HepG2 (cell line): ENCODE data around the gene JPH3. TPM values are rescaled to one million over a fixed set of nuclear protein-coding genes. Genes with fewer than 3 reads are reported as not detected.

Source experiments
- ATAC-seq: fragments of 200-7000 bp; cut with Tn5 transposase; 3 replicates; pipeline ENCODE4 v1.9.1; 2020; ENCODE audit warnings: mild to moderate bottlenecking, moderate library complexity
- BruUV-seq: library from RNA; stranded (reverse); fragments of 400-500 nt; replicated peaks from 2 replicates; lab custom pipeline; 2021; lab: Mats Ljungman, UMichigan
- CTCF ChIA-PET: fragments of 300-600 bp; formaldehyde crosslinking; extraction: SDS; loops from one replicate; lab custom pipeline; 2021; ENCODE audit warnings: low total read pairs, inconsistent platforms, low intra/inter-chr PET ratio; lab: Yijun Ruan, JAX
- POLR2A ChIA-PET: fragments of 350-600 bp; sonication (Branson Sonifier 250); formaldehyde crosslinking; loops from one replicate; lab custom pipeline; 2020; ENCODE audit warnings: antibody characterized with exemption, inconsistent platforms; lab: Yijun Ruan, JAX
- DNase-seq: peaks from one replicate; pipeline ENCODE4 v3.0.0-alpha.2; 2015; ENCODE audit warnings: low spot score
- FAIRE-seq: peaks from 3 replicates; lab custom pipeline; 2011; peaks lifted over from hg19 to GRCh38; lab: Jason Lieb, UNC
- H2AFZ ChIP-seq: one replicate; pipeline ENCODE4 v1.6.1; 2011; ENCODE audit warnings: low read length, inconsistent platforms
- H3K27ac ChIP-seq: fragments of 300-600 bp; 3 replicates; pipeline ENCODE4 v1.8.0; 2011; ENCODE audit warnings: mixed run types, mild to moderate bottlenecking, mixed read lengths, low read length, inconsistent platforms; ENCODE audit not compliant: insufficient read depth; ENCODE audit errors: extremely low read length
- H3K27me3 ChIP-seq, 2 experiments: fragments of 200-600 bp in 1 of 2; 2 replicates in 1 of 2; 3 replicates in 1 of 2; pipeline versions ENCODE4 v1.6.0 to v1.8.0; 2011; ENCODE audit warnings: low read length in 2 of 2, mild to moderate bottlenecking in 2 of 2, moderate library complexity in 2 of 2, inconsistent platforms in 1 of 2; ENCODE audit not compliant: insufficient read depth in 2 of 2, control insufficient read depth in 1 of 2
- H3K36me3 ChIP-seq, 2 experiments: fragments of 200-600 bp in 1 of 2; replicated peaks in 1 of 2; 2 replicates in 1 of 2; 3 replicates in 1 of 2; pipeline versions ENCODE4 v1.5.1 to v1.8.0; 2011; ENCODE audit warnings: low read length in 2 of 2, inconsistent platforms in 1 of 2; ENCODE audit not compliant: insufficient read depth in 2 of 2, control insufficient read depth in 1 of 2
- H3K4me1 ChIP-seq: 2 replicates; pipeline ENCODE4 v1.5.1; 2012; ENCODE audit warnings: low read length, inconsistent platforms; ENCODE audit not compliant: insufficient read depth
- H3K4me2 ChIP-seq: 2 replicates; pipeline ENCODE4 v1.6.0; 2011; ENCODE audit warnings: low read depth, low read length, inconsistent platforms
- H3K4me3 ChIP-seq, 3 experiments: fragments of 200-600 bp in 1 of 3; sonication (generic), shearing (Covaris generic) in 1 of 3; replicated peaks in 1 of 3; 2 replicates each; pipeline ENCODE4 v1.5.1; 2011 to 2016; ENCODE audit warnings: low read length in 3 of 3, inconsistent platforms in 2 of 3, low read depth in 2 of 3, mild to moderate bottlenecking in 2 of 3, control low read depth in 1 of 3, mixed read lengths in 1 of 3; ENCODE audit not compliant: insufficient read depth in 1 of 3
- H3K79me2 ChIP-seq: one replicate; pipeline ENCODE4 v1.6.1; 2011; ENCODE audit warnings: low read length, inconsistent platforms; ENCODE audit not compliant: insufficient read depth
- H3K9ac ChIP-seq: 2 replicates; pipeline ENCODE4 v1.6.0; 2011; ENCODE audit warnings: mild to moderate bottlenecking, low read depth, low read length, inconsistent platforms; ENCODE audit not compliant: insufficient read depth
- H3K9me3 ChIP-seq: 2 replicates; pipeline ENCODE4 v1.5.1; 2012; ENCODE audit warnings: mild to moderate bottlenecking, low read length
- H4K20me1 ChIP-seq: 2 replicates; pipeline ENCODE4 v1.6.0; 2011; ENCODE audit warnings: inconsistent platforms, mild to moderate bottlenecking, low read length, moderate library complexity; ENCODE audit not compliant: insufficient read depth
- NFE2 ChIP-seq: sonication (generic); formaldehyde crosslinking; IDR thresholded peaks from 2 replicates; pipeline ENCODE4 v1.4.0; 2020; ENCODE audit warnings: missing genetic modification reagents
- RNF219 ChIP-seq: sonication (generic); formaldehyde crosslinking; IDR thresholded peaks from 2 replicates; pipeline ENCODE4 v1.5.0; 2020; ENCODE audit warnings: mild to moderate bottlenecking, missing genetic modification reagents
- ZNF574 ChIP-seq: sonication (generic); formaldehyde crosslinking; IDR thresholded peaks from 2 replicates; pipeline ENCODE4 v1.4.0; 2020; ENCODE audit warnings: missing genetic modification reagents
- WGBS: methylation state at CpG from one replicate; pipeline ENCODE4 v1.1.6; 2017; ENCODE audit warnings: low lambda C conversion rate; 5-methylcytosine and 5-hydroxymethylcytosine counted together
- in situ Hi-C: cut with HindIII; loops from 2 replicates; pipeline ENCODE4 v1.10.0; 2017; ENCODE audit warnings: low pct_unique_long_range_greater_than_20kb; ENCODE audit not compliant: extremely low pct_ligation_motif_present
- intact Hi-C: fragments of 100-400 bp; cut with micrococcal nuclease; formaldehyde crosslinking; loops from one replicate; pipeline ENCODE4 v1.10.0; 2022; ENCODE audit not compliant: unreplicated experiment
- polyA plus RNA-seq, 8 experiments: library from polyadenylated mRNA; depleted of rRNA in 3 of 8; stranded (reverse) in 7 of 8; unstranded in 1 of 8; fragments of >200 nt; fragmentation: Illumina TruSeq in 4 of 8; extraction: Trizol in 4 of 8; gene quantifications; 2 replicates each; pipeline versions ENCODE4 v1.2.1 to v1.2.3, GENCODE V29; 2011 to 2016; ENCODE audit warnings: low read depth in 4 of 8, missing spikeins in 1 of 8, mixed read lengths in 1 of 8; ENCODE audit not compliant: insufficient read depth in 1 of 8
- total RNA-seq, 5 experiments: library from RNA; depleted of rRNA; stranded (reverse); fragments of >200 nt; fragmentation: Illumina TruSeq; extraction: Trizol; gene quantifications; 2 replicates each; pipeline ENCODE4 v1.2.3, GENCODE V29; 2016; ENCODE audit warnings: low read depth in 1 of 5

JPH3 gene
- total and polyA plus RNA-seq, 2 of the 13 experiments (the other 11 are each of a cell fraction or from before 2014, with no cell fraction given): not detected

- Histone ChIP-seq H3K79me2 (no peaks in the 10 kb centered on the region), H3K27ac (no peak overlapping the region), H3K9ac (no peak overlapping the region), H3K27me3 (peaks cover 27 to 90% of the 10 kb centered on the region in 2 experiments), H3K9me3 (no peaks in the 10 kb centered on the region), H3K4me1 (no peaks in the 10 kb centered on the region), H3K4me2 (no peak overlapping the region), H3K4me3 (no peak overlapping the region), H3K36me3 (no peaks in the 10 kb centered on the region), H2AFZ (no peak overlapping the region), H4K20me1 (peaks cover 3% of the 10 kb centered on the region; the same call in 1 of the 2 replicates)
- BruUV-seq: no TSS peak
- FAIRE-seq: no peak
- in situ Hi-C loops: no loop called here
- intact Hi-C loops: no loop called here
- TF ChIP-seq ZNF574: no peak
- no peak for TF ChIP-seq RNF219 (CRISPR knock-in tag)
- no peak for TF ChIP-seq NFE2 (CRISPR knock-in tag)
- no peak for DNase-seq
- WGBS: 10% methylated on average over 6 of the region's 10 CpGs
- POLR2A ChIA-PET: no interaction called here
- CTCF ChIA-PET: no interaction called here
- ATAC-seq: no peak
These were observed 20.5 kb downstream of the JPH3 start for GRCh38 chr16:87622756-87623319.
